Stomach (tissue), 9 donors: ENCODE data around the gene CD96. TPM values are rescaled to one million over a fixed set of nuclear protein-coding genes. Genes with fewer than 3 reads are reported as not detected.
A peak's percentile ranks its signal among the peaks of the same experiment; 100 is the strongest.

ENCODE experiments used
- DNase-seq, 2 donors: peaks; one replicate each; pipeline versions ENCODE4 v3.0.0 to v3.0.0-alpha.2; 2013 to 2019
- H3K27ac ChIP-seq, 5 donors: fragments of 200-600 bp in 4 of 5; sonication (generic) in 4 of 5; one replicate each; pipeline ENCODE4 v1.5.1; 2013 to 2019; ENCODE audit warnings: mild to moderate bottlenecking in 1 of 5, moderate library complexity in 1 of 5
- H3K27me3 ChIP-seq, 3 donors: fragments of 200-600 bp; sonication (generic); one replicate each; pipeline ENCODE4 v1.5.1; 2017 to 2019; ENCODE audit warnings: mixed run types in 1 of 3
- H3K36me3 ChIP-seq, 4 donors: fragments of 200-600 bp; sonication (generic); 1 replicate in 3 of 4; 2 replicates in 1 of 4; pipeline ENCODE4 v1.5.1; 2016 to 2019
- H3K4me1 ChIP-seq, 4 donors: fragments of 200-600 bp; sonication (generic); one replicate each; pipeline ENCODE4 v1.5.1; 2016 to 2019
- H3K4me3 ChIP-seq, 4 donors: fragments of 200-600 bp; sonication (generic) in 3 of 4; one replicate each; pipeline ENCODE4 v1.5.1; 2016 to 2019; ENCODE audit warnings: mild to moderate bottlenecking in 1 of 4
- H3K9me3 ChIP-seq, 4 donors: fragments of 200-600 bp; sonication (generic); one replicate each; pipeline ENCODE4 v1.5.1; 2016 to 2019
- EP300 ChIP-seq: sonication (generic); formaldehyde crosslinking; IDR thresholded peaks from one replicate; pipeline ENCODE4 v1.6.1; 2017; ENCODE audit warnings: antibody characterized with exemption
- POLR2A ChIP-seq, 4 donors: fragments of 450-650 bp; IDR thresholded peaks; one replicate each; pipeline ENCODE4 v1.6.1; 2016; ENCODE audit warnings: antibody characterized with exemption in 4 of 4, control low read depth in 2 of 4, mild to moderate bottlenecking in 1 of 4, moderate library complexity in 1 of 4
- POLR2AphosphoS5 ChIP-seq, 3 donors: sonication (generic); formaldehyde crosslinking; IDR thresholded peaks; one replicate each; pipeline ENCODE4 v1.6.1; 2016; ENCODE audit warnings: antibody characterized with exemption in 3 of 3
- WGBS, 5 donors: extraction: QIAGEN DNeasy Blood & Tissue Kit in 3 of 5; methylation state at CpG; one replicate each; pipeline versions ENCODE4 v1.1.5 to v1.1.7; 2013 to 2018; 5-methylcytosine and 5-hydroxymethylcytosine counted together
- intact Hi-C: fragments of 100-400 bp; cut with DNase I; formaldehyde crosslinking; loops from one replicate; pipeline ENCODE4 v1.15.1; 2023; ENCODE audit warnings: low total_unique reads
- polyA plus RNA-seq, 3 donors: library from polyadenylated mRNA; stranded (reverse); fragments of 200-250 nt; gene quantifications; one replicate each; pipeline ENCODE4 v1.2.3, GENCODE V29; 2013
- total RNA-seq, 5 donors: library from RNA; depleted of rRNA; stranded (reverse); fragments of >200 nt; gene quantifications; one replicate each; pipeline versions ENCODE4 v1.1.0 to v1.2.3, GENCODE V29; 2014 to 2016
- TF ChIP-seq, protein P1 (sequence below), 7 experiments: fragments of 450-650 bp in 4 of 7; fragments of 200-600 bp in 3 of 7; sonication (generic) in 3 of 7; IDR thresholded peaks; one replicate each; pipeline ENCODE4 v1.5.1; 2016 to 2019; ENCODE audit warnings: antibody characterized with exemption in 7 of 7, control low read depth in 2 of 7, mild to moderate bottlenecking in 1 of 7
- donor health status: healthy with polysubstance abuse.
- donor health status: Bipolar disorder and iron deficiency.
- donor health status: healthy.

Gene CD96
- total and polyA plus RNA-seq, 8 donors: 0.19 to 57.2 (median 5.7) TPM

DNA sequence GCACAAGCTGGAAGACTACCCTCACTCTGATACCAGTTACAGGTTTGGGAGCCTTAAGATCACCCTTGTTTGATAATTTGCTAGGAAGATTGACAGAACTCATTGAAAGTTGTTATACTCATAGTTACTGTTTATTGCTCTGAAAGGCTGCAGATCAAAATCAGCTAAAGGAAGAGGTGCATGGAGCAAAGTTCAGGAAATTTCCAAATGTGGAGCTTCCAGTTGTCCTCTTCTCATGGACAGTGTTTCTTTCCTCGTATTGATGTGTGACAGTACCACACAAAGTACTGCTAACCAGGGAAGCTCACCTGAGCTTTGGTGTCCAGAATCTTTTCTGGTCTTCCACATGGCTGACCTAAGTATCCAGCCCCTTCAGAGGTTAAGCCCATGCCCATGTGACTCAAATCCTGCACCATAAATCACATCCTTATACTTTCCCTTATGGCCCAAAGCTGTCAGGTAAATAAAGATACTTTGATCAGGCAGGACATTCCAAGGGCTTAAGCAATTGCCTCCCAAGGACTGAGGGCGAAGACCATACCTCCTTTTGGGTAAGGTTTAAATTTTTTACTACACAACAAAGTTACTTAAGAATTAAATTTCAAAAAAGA, 146.3 kb downstream of the CD96 start:
- no peaks in the 10 kb centered on the region for H3K9me3 ChIP-seq
- DNase-seq: no peak
- no peak overlapping the region for H3K4me3 ChIP-seq
- H3K27me3 ChIP-seq: no peaks in the 10 kb centered on the region
- intact Hi-C loops: no loop called here
- no peaks in the 10 kb centered on the region for H3K36me3 ChIP-seq
- TF ChIP-seq POLR2AphosphoS5 (IDR thresholded peaks at IDR 0.05) (no peak), EP300 (no peak), POLR2A (IDR thresholded peaks at IDR 0.05) (no peak)
- TF ChIP-seq, protein P1, sequence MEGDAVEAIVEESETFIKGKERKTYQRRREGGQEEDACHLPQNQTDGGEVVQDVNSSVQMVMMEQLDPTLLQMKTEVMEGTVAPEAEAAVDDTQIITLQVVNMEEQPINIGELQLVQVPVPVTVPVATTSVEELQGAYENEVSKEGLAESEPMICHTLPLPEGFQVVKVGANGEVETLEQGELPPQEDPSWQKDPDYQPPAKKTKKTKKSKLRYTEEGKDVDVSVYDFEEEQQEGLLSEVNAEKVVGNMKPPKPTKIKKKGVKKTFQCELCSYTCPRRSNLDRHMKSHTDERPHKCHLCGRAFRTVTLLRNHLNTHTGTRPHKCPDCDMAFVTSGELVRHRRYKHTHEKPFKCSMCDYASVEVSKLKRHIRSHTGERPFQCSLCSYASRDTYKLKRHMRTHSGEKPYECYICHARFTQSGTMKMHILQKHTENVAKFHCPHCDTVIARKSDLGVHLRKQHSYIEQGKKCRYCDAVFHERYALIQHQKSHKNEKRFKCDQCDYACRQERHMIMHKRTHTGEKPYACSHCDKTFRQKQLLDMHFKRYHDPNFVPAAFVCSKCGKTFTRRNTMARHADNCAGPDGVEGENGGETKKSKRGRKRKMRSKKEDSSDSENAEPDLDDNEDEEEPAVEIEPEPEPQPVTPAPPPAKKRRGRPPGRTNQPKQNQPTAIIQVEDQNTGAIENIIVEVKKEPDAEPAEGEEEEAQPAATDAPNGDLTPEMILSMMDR (IDR thresholded peaks at IDR 0.05): no peak
- WGBS, 5 donors: 88 to 96% (median 94%) methylated on average over 2 of the region's 2 CpGs
- H3K27ac ChIP-seq: no peak overlapping the region
- peaks cover 0 to 7% (median 2%) of the 10 kb centered on the region in 4 donors for H3K4me1 ChIP-seq

DNA sequence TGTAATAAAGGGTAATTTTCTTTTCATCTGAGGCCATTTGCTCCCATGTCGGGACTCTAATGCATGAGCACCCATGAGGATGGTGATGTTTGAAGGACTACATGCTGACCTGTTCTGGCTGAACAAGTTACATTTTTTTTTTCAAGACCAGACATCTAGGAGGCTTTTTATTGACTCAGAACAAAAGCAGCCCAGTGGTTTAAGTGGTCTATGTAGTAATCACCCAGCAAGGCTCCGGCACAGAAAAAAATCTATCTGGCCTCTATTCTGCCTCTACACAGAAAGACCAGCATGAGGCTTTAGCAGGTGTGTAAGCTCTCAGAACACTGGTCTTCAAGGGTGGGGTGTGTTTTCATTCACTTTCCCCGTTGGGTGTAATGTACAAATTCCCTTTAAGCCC, 148.2 kb downstream of the CD96 start:
- no peak for DNase-seq
- Histone ChIP-seq H3K4me1 (peaks cover 0 to 8% (median 2%) of the 10 kb centered on the region in 4 donors), H3K9me3 (no peaks in the 10 kb centered on the region), H3K27me3 (no peaks in the 10 kb centered on the region), H3K27ac (no peak overlapping the region), H3K4me3 (no peak overlapping the region), H3K36me3 (no peaks in the 10 kb centered on the region)
- TF ChIP-seq EP300 (no peak), POLR2AphosphoS5 (IDR thresholded peaks at IDR 0.05) (no peak), POLR2A (IDR thresholded peaks at IDR 0.05) (no peak)
- TF ChIP-seq, protein P1 (IDR thresholded peaks at IDR 0.05): no peak
- 70 to 85% (median 81%) methylated on average over 3 of the region's 3 CpGs for WGBS, 5 donors
- intact Hi-C loops: no loop called here

DNA sequence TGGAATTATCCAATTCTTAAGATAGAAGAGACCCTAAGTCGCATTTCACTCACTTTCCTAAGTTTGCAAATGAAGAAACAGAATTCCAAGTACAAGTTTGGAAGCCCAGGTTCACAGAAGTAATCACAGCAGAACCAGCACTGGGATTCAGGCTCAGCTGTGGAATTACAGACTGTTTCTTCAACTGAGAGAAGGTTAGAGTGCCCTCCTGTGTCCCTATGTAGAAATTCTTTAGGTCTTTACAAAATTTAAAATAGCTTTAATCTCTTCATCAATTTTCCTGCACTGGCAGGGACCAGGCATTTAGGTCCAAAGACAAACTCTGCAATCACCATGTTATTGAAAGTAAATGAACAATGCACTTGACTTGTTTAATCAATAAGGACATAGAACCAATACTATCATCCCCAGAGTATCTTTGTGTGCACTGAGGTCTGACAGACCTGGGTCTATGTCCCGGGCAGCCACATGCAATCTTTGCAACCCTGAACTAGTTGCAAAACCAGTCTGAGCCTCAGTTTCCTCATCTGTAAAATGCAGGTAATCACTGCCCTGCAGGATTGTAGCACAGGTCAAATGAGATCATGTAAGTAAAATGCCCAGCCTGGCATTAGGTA, 149.4 kb downstream of the CD96 start:
- H3K27ac ChIP-seq: no peak overlapping the region
- TF ChIP-seq, protein P1 (IDR thresholded peaks at IDR 0.05): peak in 2 of 7 experiments; percentile 19 to 28
- TF ChIP-seq POLR2A (IDR thresholded peaks at IDR 0.05) (no peak), EP300 (no peak)
- no peaks in the 10 kb centered on the region for H3K27me3 ChIP-seq
- H3K4me1 ChIP-seq: peaks cover 0 to 13% (median 2%) of the 10 kb centered on the region in 4 donors
- peak in 1 of 2 donors; percentile 74 for DNase-seq
- H3K4me3 ChIP-seq: no peak overlapping the region
- H3K36me3 ChIP-seq: no peaks in the 10 kb centered on the region
- intact Hi-C loops: no loop called here
- H3K9me3 ChIP-seq: no peaks in the 10 kb centered on the region
- WGBS, 5 donors: 41 to 48% (median 45%) methylated on average over 2 of the region's 2 CpGs

DNA sequence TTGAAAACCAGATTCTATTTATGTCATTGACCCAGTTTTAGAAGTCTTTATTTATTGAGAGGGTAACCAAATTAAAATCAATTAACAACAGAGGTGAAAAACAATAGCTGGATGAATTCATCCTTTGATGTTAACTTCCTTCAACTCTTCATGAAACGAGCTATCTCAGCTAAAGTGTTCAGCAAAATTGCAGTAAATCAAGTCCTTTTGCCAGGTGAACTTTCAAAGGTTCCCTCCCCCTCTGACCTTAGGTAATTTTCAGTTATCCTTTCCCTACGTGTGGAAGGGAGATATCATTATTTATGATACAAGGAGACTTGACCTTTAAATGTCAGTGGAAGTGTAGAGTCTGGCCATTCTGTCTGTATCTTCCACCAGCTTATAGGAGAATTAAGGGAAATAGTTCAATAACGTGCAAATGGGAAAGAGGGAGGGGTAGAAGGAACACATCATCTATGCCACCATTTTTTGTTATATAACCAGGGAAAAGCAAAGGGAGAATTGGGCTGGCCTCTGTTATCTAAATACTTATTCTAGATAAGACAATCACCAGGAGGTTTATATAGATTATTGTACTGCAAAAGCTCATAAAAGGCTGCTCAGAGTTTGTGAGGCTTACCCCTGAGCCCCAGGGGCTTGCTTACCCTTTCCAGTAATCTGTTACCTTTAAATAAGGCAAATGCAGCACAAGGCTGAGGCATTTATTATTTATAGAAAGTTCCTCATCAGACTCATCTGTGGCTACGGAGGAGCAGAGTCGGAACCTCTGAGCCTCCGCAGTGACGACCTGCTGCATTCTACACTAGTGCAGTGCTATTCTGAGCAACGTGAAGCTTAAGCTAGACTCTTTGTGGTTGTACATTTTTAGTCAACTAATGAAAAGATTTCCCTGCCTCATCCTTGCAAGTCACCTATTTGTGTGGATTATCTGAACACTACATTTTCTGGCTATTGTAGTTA, 150.9 kb downstream of the CD96 start:
- WGBS, 5 donors: 29 to 47% (median 44%) methylated on average over 8 of the region's 8 CpGs
- Histone ChIP-seq H3K36me3 (no peaks in the 10 kb centered on the region), H3K4me3 (no peak overlapping the region), H3K9me3 (no peaks in the 10 kb centered on the region), H3K4me1 (peaks cover 0 to 13% (median 2%) of the 10 kb centered on the region in 4 donors), H3K27ac (no peak overlapping the region), H3K27me3 (no peaks in the 10 kb centered on the region)
- DNase-seq: no peak
- intact Hi-C loops: no loop called here
- no peak for TF ChIP-seq POLR2A (IDR thresholded peaks at IDR 0.05)
- TF ChIP-seq POLR2AphosphoS5 (IDR thresholded peaks at IDR 0.05): no peak
- TF ChIP-seq EP300: no peak
